SK-MEL-5 (cell line): ENCODE results near the gene CHD9. TPM values are rescaled to one million over a fixed set of nuclear protein-coding genes. Genes with fewer than 3 reads are reported as not detected.
"Not testable (repeated sequence)": the region's sequence is repeated elsewhere in the genome, so short reads cannot be mapped to it uniquely, and the experiment has no call there.

Experiments used
- DNase-seq: peaks from one replicate; pipeline ENCODE4 v3.0.0-alpha.2; 2016; ENCODE audit warnings: low read depth, low spot score
- in situ Hi-C: cut with HindIII; loops from 2 replicates; pipeline ENCODE4 v1.10.0; 2016; ENCODE audit warnings: low sequenced_read_pairs, high pct_unique_total_duplicates, low pct_unique_long_range_greater_than_20kb
- total RNA-seq: library from RNA; depleted of rRNA; stranded (reverse); fragments of >200 nt; shearing (Covaris generic); gene quantifications from 2 replicates; pipeline ENCODE4 v1.2.3, GENCODE V29; 2014

The CHD9 gene
- total RNA-seq, 1 experiment from 2014 or later: 20.3 TPM

DNA sequence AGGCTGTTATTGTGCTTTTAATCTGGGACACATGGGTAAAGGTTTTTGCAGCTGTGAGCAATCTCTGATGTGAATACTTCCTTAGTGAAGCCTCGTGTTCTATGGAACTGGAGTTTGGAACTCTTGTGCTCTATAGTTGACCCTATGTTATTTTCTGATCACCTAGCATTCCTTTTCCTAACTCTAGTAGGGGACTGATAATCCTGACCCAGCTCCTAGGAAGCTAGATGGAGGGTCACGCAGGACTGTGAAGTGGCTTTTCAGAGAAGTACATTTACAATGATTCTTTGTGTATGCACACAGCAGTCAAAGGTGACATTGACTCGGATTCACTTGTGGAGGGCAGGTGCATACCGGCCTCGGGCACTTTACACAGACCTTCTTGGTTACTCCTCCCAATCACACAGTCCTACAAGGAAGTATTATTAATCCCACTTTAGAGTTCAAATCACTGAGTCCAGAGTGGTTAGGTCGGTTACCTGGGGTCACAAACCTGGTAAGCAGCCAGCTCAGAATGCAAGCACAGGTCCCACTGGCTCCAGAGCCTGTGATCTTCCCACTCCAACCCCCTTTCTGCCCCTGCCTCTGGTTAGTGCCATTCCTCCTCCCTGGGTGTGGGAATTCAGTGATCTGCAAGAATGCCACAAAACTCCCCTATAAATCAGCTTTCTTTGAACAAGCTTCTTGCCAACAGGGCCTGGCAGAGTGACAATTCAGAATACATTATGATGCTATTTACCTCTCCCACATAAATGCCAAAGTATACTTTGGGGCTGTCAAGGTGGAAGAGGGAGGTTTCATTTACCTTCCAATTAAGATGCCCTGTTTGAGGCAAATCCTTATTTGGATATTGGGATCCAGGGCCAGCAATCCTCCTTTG lies 9.2 kb upstream of the CHD9 start:
- no peak for DNase-seq
- in situ Hi-C loops: no loop called here

DNA sequence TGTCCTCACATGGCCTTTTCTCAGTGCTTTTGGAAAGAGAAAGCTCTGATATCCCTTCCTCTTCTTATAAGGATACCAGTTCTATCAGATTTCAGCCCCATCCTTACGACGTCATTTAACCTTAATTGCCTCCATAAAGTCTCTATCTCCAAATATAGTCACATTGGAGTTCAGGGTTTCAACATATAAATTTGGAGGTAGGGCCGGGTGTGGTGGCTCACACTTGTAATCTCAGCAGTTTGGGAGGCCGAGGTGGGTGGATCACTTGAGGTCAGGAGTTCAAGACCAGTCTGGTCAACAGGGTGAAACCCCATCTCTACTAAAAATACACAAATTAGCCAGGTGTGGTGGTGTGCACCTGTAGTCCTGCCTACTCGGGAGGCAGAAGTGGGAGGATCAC lies 7.3 kb upstream of the CHD9 start:
- DNase-seq, in situ Hi-C loops: not testable (repeated sequence)

DNA sequence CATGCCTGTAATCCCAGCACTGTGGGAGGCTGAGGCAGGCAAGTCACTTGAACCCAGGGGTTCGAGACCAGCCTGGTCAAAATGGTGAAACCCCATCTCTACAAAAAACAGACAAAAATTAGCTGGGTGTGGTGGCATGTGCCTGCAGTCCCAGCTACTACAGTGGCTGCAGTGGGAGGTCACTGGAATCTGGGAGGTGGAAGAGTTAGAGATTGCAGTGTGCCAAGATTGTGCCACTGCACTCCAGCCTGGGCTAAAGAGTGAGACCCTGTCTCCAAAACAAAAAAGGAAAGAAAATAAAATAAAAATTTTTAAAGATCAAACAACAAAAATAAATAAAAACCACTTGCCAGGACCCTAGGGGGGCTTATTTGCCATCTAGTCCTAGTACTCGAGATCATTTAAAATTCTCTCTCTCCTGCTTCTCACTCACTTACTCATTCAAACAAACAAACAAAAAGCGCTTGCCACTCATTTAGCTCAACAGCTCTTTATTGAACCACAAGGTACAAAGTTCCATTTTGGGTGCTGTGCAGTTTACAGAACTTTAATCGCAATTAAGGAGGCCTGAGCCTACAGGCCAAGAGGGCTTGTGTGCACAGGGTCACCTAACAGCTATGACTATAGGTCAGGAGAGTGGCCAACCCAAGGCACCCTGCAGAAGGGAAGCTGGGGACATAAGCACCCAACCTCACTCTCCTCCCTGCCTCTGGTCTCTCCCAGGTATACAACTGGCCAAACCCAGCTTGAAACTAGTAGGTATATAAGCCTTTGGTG lies 6.5 kb upstream of the CHD9 start:
- in situ Hi-C loops: no loop called here
- no peak for DNase-seq

DNA sequence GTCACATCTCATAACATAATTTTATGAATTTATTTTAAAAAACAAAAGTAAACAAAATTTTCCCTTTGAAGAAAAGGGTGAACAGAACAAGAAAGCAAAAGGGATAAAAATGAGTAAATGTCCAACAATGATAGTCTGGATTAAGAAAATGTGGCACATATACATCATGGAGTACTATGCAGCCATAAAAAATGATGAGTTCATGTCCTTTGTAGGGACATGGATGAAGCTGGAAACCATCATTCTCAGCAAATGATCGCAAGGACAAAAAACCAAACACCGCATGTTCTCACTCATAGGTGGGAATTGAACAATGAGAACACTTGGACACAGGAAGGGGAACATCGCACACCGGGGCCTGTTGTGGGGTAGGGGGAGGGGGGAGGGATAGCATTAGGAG lies 3.5 kb upstream of the CHD9 start:
- DNase-seq, in situ Hi-C loops: not testable (repeated sequence)

DNA sequence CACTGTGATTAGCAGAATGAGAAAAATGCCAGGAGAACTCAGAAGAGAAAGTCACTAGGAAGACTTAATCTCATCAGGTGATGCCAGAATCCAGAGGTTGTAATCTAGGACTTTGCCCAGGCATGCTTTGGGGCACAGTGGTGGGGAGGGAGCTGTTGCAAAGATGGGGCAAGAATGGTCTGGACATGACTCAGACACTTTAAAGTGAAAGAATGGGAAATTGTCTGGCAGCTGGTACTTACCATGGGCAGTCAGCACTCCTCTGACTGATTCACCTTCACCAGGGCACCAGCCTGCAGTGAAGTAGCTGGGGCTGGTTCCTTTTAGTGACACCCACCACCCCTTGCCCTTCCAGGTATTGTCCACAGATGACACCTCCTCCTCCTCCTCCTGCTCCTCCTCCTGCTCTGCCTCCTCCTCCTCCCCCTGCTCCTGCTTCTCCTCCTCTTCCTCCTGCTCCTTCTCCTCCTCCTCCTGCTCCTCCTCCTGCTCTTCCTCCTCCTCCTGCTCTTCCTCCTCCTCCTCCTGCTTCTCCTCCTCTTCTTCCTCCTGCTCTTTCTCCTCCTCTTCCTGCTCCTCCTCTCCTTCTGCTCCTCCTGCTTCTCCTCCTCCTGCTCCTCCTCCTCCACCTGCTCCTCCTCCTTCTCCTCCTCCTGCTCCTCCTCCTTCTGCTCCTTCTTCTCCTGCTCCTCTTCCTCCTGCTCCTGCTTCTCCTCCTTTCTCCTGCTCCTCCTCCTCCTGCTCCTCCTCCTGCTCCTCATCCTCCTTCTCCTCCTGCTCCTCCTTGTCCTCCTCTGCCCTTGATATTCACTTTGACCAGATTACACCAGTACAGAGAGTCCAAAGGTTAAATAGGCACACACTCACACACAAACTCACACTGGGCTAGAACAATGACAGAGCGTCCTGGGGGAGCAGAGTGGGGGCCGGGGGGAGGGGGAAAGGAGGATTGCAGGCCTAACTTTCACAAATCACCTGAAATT lies 2.0 kb upstream of the CHD9 start, which contains the start of gene CHD9NB:
CHD9NB (minus strand) TSS at position 379 of the 983 bp plus-strand sequence. CDS start 8,739 bp downstream, outside the sequence.
- in situ Hi-C loops: no loop called here
- peak; percentile 63 for DNase-seq

DNA sequence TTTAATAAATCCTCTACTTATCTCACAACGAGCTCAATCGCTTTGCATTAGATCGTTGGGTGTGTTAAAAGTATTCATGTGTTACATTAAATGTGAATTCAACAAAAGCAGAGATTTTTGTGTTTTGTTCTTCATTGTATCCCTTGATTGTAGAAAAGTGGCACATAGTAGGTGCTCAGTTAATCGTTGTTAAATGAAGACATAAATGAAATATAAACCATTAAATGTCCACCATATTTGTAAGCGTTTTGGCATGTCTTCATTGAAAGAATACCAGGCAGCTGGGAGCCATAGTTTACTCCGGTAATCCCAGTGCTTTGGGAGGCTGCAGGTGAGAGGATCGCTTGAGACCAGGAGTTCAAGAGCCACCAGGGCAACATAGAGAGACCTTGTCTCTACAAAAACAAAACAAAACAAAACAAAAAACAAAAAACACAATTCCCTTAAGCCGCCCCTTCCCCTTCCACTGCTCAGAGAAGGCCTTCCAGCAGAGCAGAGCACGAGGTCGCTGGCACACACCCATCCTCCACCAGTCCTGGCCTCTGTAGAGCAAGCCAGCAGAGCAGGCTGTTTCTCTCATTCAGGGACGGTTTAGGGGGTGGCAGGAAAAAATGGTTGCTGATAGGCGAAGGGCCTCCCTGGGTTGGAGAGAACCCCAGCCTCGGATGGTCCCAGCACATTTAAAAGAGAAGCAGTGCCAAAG lies 673 bp upstream of the CHD9 start:
- peak; percentile 40 for DNase-seq
- in situ Hi-C loops: no loop called here

DNA sequence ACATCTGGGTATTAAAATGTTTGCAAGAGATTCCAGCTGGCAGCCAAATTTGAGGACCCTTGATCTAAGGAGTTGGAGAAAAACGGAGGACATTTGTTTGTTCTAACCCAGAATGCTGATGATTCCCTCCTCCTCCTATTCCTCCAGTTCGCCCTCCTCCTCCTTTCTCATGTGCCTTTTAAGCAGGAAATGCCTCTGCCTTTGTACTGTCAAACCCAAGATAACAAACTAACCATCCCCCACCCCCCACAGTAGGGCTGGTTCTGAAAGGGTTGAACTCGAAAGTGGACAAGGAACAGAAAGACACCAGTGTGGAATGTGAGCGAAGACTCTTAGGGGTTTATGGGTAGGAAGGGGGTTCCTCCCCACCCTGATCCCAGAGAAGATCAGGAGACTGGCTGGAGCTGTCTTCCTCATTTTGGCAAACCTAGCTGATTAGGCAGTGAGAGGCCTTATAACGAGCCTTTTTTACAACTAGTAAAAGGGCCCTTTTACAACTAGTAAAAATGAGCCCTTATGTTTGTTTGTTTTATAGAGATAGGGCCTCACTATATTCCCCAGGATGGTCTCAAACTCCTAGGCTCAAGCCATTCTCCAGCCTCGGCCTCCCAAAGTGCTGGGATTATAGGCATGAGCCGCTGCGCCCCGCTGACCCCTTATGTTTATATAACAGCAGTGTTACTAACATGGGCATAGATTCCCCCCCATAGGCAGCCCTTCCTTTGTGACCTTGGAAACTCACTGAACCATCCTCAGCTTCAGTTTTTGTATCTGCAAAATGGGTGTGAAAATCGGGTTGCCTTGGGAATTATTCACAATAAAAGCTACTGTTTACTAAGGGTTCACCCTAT lies 975 bp downstream of the CHD9 start:
- in situ Hi-C loops: no loop called here
- peak; percentile 61 for DNase-seq

DNA sequence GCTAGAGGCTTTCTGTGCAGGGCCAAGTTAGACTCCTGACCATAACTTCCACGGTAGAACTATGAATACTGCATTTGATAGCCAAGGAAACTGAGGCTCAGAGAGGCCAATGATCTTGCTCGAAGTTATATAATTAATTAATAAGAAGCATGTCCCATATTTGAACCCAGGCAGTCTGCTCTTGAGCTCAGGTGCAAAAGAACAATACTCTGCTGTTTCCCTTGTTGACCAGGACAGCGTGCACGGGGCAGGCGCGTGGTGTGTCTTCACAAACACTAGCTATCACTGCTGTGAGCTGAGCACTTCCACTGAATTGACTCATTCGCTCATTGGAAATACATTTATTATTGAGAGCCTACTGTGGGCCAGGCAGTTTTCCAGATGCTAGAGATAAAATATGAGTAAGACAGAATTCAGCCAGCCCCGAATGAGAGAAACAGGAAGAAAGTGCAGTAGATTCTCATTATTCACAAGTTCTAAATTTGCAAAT lies 1.6 kb downstream of the CHD9 start:
- peak; percentile 73 for DNase-seq

DNA sequence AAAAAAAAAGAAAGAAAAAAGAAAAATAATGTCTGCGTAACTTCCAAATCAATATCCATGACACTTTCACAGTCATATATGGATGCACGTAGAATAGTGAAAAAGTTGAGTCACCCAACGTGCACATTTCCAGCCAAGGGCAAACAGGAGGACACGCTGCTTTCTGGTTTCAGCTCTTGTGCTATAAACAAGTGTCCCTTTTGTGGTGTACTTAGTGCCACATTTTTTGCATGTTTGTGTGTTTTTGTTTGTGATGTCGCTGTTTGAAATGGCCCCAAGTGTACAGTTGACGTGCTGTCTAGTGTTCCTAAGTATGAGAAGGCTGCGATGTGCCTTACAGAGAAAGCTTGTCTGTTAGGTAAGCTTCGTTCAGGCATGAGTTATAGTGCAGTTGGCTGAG lies 2.9 kb downstream of the CHD9 start:
- no peak for DNase-seq

More for the DNA sequence above, 1.6 kb downstream of the CHD9 start:
- in situ Hi-C loops: no loop called here

DNA sequence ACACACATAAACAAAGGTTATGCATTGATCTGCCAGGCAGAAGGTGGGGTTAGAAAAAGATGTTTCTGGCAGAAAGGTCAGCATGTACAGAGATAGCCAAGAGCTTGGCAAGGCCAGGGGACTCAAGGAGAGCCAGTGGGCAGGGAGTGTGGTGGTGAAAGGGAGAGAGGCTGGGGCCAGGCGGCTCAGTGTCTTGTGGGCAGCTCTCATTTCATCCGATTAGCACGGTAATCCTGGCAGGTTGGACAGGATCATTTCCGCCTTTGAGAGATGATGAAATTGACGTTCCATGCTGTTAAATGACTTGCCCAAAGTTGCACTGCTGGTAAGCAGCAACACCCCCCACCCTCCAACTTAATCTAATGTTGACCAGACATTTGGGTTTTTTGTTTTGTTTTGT lies 3.6 kb downstream of the CHD9 start:
- in situ Hi-C loops: no loop called here

More for the DNA sequence above, 2.9 kb downstream of the CHD9 start:
- in situ Hi-C loops: no loop called here

DNA sequence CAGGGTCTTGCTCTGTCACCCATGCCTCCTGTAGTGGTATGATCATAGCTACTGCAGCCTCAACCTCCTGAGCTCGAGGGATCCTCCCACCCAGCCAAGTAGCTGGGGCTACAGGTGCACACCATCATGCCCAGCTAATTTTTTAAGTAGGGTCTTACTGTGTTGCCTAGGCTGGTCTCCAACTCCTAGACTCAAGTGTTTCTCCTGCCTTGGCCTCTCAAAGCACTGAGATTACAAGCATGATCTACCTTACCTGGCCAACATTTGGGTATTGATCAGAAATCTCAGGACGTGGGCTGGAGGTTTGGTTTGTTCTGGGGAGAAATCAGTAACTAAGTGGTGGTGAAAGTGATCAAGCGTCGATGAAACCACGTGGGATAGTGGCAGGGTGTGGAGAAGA lies 4.1 kb downstream of the CHD9 start:
- DNase-seq: no peak
- in situ Hi-C loops: no loop called here

More for the DNA sequence above, 3.6 kb downstream of the CHD9 start:
- no peak for DNase-seq

DNA sequence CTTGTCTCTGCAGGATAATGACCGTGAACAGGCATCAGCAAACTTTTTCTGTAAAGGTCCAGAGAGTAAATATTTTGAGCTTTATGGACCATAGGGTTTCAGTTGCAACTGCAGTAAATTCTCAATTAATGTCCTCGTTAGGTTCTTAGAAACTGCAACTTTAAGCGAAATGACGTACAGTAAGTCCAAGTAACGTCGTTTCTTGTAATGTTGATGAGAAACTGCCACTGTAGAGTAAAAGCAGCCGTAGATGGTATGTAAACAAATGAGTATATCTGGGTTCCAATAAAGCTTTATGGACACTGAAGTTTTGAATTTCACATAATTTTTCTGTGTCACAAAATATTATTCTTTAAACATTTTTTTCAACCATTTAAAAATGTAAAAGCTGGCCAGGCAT lies 4.9 kb downstream of the CHD9 start:
- DNase-seq: no peak
- in situ Hi-C loops: no loop called here

DNA sequence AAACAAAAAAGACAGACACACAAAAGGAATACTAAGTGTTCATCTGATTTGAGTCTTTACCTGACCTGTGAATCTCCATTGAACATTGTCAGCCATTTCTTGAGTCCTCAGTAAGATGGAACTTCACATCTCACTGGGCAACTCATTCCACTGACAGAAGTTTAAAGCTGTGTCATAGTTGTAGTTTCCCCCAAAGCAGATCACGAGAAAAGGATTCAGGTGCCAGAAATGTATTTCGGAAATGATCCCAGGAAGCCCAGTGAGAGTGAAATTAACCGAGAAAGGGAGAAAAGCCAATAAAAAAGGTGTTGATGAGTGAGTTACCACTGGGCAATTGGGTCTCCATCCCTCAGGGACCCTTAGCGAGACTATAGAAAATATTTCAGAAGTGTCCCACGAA lies 6.5 kb downstream of the CHD9 start:
- DNase-seq: no peak
- in situ Hi-C loops: no loop called here

DNA sequence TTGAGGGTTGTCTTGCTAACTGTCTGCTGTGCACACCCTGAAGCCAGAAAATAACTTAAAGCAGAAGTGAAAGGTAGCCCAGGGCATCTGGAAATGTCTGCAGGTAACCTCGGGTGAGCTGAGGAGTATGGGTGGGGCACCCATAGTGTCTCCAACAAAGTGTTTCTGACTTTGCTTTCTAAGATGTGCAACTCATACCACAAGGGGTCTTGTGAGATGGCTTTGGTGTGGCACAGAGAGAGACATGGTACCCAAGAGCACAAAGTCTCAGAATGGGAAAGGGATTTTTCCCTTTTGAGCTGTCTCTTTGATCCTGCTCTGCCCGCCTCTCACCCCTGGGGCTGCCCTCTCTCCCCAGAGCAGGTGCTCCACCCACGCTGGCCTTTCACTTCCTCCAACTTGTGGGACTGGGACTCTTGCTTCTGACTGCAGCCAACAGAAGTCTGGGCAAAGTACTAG lies 6.9 kb downstream of the CHD9 start:
- DNase-seq: no peak
- in situ Hi-C loops: no loop called here

DNA sequence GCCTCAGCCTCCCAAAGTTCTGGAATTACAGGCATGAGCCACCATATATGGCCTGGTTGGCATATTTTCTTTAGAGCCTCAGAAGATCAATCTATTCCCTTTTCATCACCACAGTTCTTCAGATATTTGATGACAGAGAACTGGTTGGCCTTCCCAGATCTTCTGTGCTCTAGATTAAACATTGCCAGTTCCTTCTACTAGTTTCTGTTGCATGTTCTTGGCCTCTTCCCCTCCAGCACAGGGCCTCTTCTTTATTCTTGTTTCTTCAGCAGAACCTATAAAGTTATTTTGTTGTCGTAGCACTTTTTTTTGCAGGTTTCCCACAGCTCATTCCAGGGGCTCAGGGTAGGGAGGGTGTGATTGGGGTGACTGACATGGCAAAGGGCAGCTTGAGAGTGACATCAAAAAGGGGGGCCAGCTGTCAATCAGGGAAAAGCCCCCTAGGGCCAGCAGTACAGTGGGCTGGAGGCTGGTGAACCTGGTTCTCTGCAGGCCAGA lies 9.3 kb downstream of the CHD9 start:
- no peak for DNase-seq
- in situ Hi-C loops: no loop called here
